ENCODE measurements around the gene CRABP2. TPM values are rescaled to one million over a fixed set of nuclear protein-coding genes. Genes with fewer than 3 reads are reported as not detected.

Gene CRABP2
- total RNA-seq, 1 experiment from 2014 or later: 209 TPM

DNA sequence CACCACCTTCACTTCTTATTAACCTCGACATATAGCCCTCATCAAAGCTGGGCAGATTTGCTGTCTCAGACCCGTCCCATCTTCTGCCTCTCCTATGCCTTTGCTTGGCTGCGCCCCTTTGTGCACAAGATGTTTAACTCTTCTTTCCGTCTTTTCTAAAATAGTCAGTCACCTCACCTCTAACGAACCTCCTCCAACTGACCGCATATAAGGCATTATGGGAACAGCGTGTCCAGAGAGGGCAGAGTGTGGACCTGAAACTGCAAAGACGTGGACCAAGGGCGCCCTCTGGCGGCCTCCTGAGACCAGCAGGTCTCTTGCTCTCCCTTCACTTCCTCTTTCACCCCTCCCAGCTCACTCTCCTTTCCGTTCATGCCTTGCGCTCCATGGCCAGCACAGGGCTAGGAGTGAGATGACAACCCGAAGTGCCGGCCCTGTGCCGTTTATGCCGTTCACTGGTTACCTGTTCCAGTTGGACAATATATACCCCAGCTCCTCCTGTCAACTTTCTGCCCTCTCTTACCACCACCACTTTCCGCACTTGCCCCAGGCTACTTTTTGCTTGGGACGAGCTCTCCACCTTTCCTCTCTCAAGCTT lies 20.4 kb upstream of the CRABP2 start:
- ChIA-PET RAD21 (ENCODE audit: low non-redundant PET in 1 of 2, low total read pairs in 2 of 2, uncharacterized antibody in 2 of 2, unreplicated experiment in 2 of 2) (interaction anchor here (0.6 to 3.1 kb wide), 14 partner anchors 15 to 203 kb away, joined by 3 to 67 read pairs (median 5); partner anchors contain the start of genes CRABP2 (in 2 of the 2), NTRK1 (in 2 of the 2) and MRPL24 (in 1 of the 2)), CTCF (interaction anchor here (0.6 to 10.8 kb wide), 41 partner anchors 9 to 225 kb away, joined by 3 to 508 read pairs (median 8); partner anchors contain the start of genes CRABP2, HAPLN2, INSRR and MRPL24), POLR2A (interaction anchor here (0.6 to 4.9 kb wide), 14 partner anchors 13 to 134 kb away, joined by 3 to 69 read pairs (median 4); partner anchors contain the start of genes CRABP2, MRPL24 and PRCC)
- H3K4me2 ChIP-seq (ENCODE audit: low read length): peak overlapping the region; percentile 95
- peak overlapping the region; percentile 93 for H3K9ac ChIP-seq (ENCODE audit: low read length)
- ATAC-seq (peak; percentile 59), DNase-seq (ENCODE audit: low read depth, low spot score) (peak; percentile 83)
- H4K20me1 ChIP-seq (ENCODE audit: insufficient read depth): peaks cover 22% of the 10 kb centered on the region; the same call in 1 of the 2 replicates
- peak overlapping the region; percentile 92 to 93 for H3K4me3 ChIP-seq (replicated peaks in 1 of 2; ENCODE audit: low read depth in 1 of 2, low read length in 2 of 2)
- peak overlapping the region; percentile 81 for H3K27ac ChIP-seq (ENCODE audit: low read depth, low read length)
- H3K9me2 ChIP-seq (ENCODE audit: insufficient read depth): no peaks in the 10 kb centered on the region
- no peaks in the 10 kb centered on the region for H3K9me3 ChIP-seq (ENCODE audit: control insufficient read depth in 1 of 2, insufficient read depth in 1 of 2, low read depth in 1 of 2, low read length in 2 of 2)
- H3K36me3 ChIP-seq (ENCODE audit: control insufficient read depth in 1 of 2, insufficient read depth in 2 of 2, low read length in 2 of 2): peaks cover 29 to 42% of the 10 kb centered on the region in 2 experiments
- peaks cover 83% of the 10 kb centered on the region for H3K79me2 ChIP-seq (ENCODE audit: insufficient read depth, low read length)
- intact Hi-C loops (cut with micrococcal nuclease): loop anchor here (1.0 kb wide), 6 partner anchors 36 to 203 kb away; partner anchors contain the start of gene NTRK1
- H2AFZ ChIP-seq (ENCODE audit: low read depth, low read length, poor library complexity, severe bottlenecking): no peak overlapping the region
- BruUV-seq (replicated peaks): no TSS peak
- H3K4me1 ChIP-seq (ENCODE audit: control insufficient read depth in 1 of 2, insufficient read depth in 2 of 2, low read length in 2 of 2): peaks cover 24 to 34% of the 10 kb centered on the region in 2 experiments
- no peaks in the 10 kb centered on the region for H3K27me3 ChIP-seq (ENCODE audit: insufficient read depth, low read length)
- TF ChIP-seq, protein P1, sequence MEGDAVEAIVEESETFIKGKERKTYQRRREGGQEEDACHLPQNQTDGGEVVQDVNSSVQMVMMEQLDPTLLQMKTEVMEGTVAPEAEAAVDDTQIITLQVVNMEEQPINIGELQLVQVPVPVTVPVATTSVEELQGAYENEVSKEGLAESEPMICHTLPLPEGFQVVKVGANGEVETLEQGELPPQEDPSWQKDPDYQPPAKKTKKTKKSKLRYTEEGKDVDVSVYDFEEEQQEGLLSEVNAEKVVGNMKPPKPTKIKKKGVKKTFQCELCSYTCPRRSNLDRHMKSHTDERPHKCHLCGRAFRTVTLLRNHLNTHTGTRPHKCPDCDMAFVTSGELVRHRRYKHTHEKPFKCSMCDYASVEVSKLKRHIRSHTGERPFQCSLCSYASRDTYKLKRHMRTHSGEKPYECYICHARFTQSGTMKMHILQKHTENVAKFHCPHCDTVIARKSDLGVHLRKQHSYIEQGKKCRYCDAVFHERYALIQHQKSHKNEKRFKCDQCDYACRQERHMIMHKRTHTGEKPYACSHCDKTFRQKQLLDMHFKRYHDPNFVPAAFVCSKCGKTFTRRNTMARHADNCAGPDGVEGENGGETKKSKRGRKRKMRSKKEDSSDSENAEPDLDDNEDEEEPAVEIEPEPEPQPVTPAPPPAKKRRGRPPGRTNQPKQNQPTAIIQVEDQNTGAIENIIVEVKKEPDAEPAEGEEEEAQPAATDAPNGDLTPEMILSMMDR (IDR thresholded peaks at IDR 0.05 in 2 of 3, conservative IDR thresholded peaks at IDR 0.05 in 1 of 3; ENCODE audit: borderline replicate concordance in 1 of 3, insufficient read depth in 1 of 3, low read depth in 2 of 3, low read length in 2 of 3): peak in 2 of 3 experiments; percentile 89 to 93; a peak in 4 of 6 replicates
- TF ChIP-seq EZH2 (IDR thresholded peaks at IDR 0.05) (no peak), FOSL1 (IDR thresholded peaks at IDR 0.05; ENCODE audit: low read depth) (no peak), CEBPB (IDR thresholded peaks at IDR 0.05; ENCODE audit: low read depth) (no peak), YY1 (IDR thresholded peaks at IDR 0.05; ENCODE audit: extremely low read depth, insufficient replicate concordance, low read depth, low read length) (peak; percentile 64), POLR2AphosphoS5 (IDR thresholded peaks at IDR 0.05; ENCODE audit: low read depth, low read length) (peak; percentile 53; the same call in 1 of the 2 replicates)
- TF ChIP-seq, protein P2, sequence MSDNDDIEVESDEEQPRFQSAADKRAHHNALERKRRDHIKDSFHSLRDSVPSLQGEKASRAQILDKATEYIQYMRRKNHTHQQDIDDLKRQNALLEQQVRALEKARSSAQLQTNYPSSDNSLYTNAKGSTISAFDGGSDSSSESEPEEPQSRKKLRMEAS (IDR thresholded peaks at IDR 0.05): no peak
- TF ChIP-seq, protein P3, sequence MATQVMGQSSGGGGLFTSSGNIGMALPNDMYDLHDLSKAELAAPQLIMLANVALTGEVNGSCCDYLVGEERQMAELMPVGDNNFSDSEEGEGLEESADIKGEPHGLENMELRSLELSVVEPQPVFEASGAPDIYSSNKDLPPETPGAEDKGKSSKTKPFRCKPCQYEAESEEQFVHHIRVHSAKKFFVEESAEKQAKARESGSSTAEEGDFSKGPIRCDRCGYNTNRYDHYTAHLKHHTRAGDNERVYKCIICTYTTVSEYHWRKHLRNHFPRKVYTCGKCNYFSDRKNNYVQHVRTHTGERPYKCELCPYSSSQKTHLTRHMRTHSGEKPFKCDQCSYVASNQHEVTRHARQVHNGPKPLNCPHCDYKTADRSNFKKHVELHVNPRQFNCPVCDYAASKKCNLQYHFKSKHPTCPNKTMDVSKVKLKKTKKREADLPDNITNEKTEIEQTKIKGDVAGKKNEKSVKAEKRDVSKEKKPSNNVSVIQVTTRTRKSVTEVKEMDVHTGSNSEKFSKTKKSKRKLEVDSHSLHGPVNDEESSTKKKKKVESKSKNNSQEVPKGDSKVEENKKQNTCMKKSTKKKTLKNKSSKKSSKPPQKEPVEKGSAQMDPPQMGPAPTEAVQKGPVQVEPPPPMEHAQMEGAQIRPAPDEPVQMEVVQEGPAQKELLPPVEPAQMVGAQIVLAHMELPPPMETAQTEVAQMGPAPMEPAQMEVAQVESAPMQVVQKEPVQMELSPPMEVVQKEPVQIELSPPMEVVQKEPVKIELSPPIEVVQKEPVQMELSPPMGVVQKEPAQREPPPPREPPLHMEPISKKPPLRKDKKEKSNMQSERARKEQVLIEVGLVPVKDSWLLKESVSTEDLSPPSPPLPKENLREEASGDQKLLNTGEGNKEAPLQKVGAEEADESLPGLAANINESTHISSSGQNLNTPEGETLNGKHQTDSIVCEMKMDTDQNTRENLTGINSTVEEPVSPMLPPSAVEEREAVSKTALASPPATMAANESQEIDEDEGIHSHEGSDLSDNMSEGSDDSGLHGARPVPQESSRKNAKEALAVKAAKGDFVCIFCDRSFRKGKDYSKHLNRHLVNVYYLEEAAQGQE (IDR thresholded peaks at IDR 0.05; ENCODE audit: low read depth): no peak

Data from HCT116 (cell line).